Mesenteric fat pad (tissue), 1 donor: ENCODE results near the gene INSC. TPM values are rescaled to one million over a fixed set of nuclear protein-coding genes. Genes with fewer than 3 reads are reported as not detected.

Experiments
- DNase-seq: peaks from one replicate; pipeline ENCODE4 v3.0.0-alpha.2; 2020; ENCODE audit warnings: low spot score
- total RNA-seq: library from RNA; stranded (reverse); fragmentation: NEBNext Ultra II Directional; extraction: Animal tissue kit (Norgen Biotek cat#: 25700); gene quantifications from one replicate; pipeline ENCODE4 v1.2.1, GENCODE V29; 2021
- donor health status: DM: yes; HTN: yes; CAD: no.

INSC gene
- total RNA-seq, 1 donor from 2014 or later, result not detected

DNA sequence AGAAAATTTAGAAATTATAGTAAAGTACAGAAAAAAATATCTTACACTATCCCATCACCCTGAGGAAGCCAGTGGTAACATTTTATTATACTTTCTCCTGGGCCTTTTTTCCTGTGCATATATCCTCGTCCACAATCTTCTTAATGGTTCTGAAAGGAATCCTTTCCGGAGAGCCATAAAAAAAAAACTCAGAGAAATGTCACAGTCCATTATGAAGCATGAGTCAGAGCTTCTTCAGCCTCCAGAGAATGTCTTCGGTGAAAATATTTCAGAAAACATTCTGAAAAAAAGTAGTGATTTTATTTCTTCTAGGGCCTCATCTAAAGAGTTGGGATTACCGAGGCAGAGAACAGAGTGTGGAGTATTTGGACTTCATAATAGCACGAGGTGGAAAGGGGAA is 163.4 kb downstream of the INSC start:
- no peak for DNase-seq

- no peak for DNase-seq
Observed at GRCh38 chr11:15280393-15280792, 165.7 kb downstream of the INSC start.

GRCh38 chr11:15282754-15283153 is 168.0 kb downstream of the INSC start:
- no peak for DNase-seq

- DNase-seq, result no peak
Observed at GRCh38 chr11:15286465-15286864, 171.7 kb downstream of the INSC start.

- DNase-seq, result no peak
Observed at GRCh38 chr11:15288863-15289262, 174.1 kb downstream of the INSC start.

DNA sequence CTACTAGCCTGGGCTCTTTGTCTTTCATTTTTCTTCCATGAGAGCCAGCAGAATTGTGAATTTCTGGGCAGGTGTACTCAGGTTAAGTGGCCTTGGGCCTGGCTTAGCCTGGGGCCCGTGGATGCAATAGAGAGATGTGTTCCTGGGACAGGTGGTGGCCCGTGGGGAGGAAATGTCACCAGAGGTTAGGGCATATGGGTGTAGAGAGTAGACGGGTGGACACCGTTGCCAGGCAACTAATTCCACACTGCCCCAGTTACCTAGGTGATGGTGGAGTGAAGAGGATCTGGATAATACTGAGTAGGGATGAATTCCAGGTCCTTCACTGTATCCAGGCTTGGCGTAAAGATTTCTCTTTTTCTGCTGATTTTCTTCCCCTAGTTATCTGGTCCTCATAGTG is 175.0 kb downstream of the INSC start:
- no peak for DNase-seq

DNA sequence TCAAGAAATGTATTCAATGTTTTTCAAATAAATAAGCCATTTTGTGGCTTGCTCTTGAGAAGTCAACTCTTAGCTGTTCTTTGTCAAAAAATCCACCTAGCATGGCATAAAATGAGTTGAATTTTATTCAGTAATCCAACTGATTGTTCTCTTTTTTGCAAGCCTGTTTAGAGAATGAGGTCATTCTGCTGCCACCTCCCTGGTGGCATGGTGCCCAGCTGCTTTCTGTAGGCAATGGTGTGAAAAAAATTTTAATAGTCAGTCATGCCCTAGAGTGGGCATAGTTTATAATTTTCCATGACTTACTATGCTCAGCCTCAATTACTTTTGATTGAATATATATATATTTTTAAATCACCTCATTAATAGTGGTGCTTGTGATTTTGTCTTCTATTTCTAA is 177.2 kb downstream of the INSC start:
- no peak for DNase-seq

DNA sequence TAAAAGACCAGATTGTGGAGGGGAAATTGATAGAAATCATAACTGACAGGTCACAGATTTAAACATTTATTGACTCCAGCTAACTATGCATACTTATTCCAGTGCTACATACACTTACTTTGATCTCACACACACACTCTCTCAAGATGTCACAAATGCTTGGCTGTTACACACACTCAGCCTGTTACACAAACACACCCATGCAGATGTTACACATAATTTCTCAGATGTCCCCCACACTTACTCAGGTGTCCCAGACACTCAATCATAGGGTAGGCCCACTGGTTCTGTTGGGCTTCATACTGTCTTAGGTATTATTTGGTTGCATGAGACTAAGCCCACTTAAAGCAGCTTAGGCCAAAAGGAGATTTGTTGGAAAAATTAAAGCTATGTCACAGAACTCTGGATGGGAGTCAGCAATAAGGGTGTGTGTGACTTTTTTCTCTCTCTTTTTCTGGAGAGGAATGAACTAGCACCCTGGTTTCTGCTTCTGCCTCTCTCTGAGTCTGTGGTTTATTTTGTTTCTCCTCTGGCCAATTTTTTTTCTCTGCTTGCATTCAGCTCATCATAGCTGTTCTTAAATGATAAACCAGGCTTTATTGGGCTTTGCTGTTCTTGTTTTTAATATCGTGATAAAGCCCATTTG is 179.4 kb downstream of the INSC start:
- no peak for DNase-seq

- DNase-seq, result no peak
Observed at GRCh38 chr11:15295695-15296094, 181.0 kb downstream of the INSC start.

Other genes starting within 250 kb of the INSC start
- gene CYP2R1, start 222.7 kb upstream of the INSC start, total RNA-seq, result 6.3 TPM
- gene CALCA, start 142.6 kb upstream of the INSC start, total RNA-seq, result not detected
- gene CALCB, start 41.3 kb upstream of the INSC start, total RNA-seq, result 0.29 TPM